ENCODE results near the gene ABHD17A. TPM values are rescaled to one million over a fixed set of nuclear protein-coding genes. Genes with fewer than 3 reads are reported as not detected.

Gene ABHD17A
- polyA plus RNA-seq, 4 donors: 49.1 to 79.6 (median 62.0) TPM

DNA sequence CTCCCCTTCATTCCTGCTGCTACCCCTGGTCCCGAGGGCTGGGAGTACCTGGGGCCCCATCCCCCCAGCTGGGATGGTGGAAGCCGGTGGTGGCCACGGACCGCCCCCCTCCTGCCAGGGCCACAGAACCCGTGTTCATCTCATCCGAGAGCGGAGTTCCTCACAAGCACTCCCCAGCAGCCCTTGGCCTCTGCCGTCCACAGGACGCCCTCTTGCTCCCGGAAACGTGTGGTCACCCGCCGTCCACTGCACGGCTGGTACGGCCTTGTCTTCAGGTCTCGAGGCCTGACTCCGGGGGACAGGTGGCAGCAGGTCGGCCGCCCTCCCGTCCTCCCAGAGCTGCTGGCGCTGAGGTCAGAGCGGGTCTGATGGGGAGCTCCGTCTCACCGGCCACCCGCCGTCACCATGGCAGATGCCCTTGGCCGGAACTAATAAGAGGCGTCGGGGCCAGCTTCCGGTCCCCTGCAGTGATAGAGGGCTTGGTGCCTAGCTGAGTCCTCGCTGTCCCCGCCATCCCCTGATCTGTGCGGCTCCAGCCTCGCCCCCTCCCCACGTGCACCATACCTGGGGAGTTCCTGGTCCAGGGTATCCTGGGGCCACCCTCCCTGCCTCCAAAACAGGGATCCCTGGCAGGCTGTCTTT is 39.1 kb upstream of the ABHD17A start:
- peaks cover 0 to 4% (median 0%) of the 10 kb centered on the region in 3 donors for H3K4me1 ChIP-seq (ENCODE audit: control insufficient read depth in 3 of 3, insufficient read depth in 2 of 3, low read depth in 1 of 3, low read length in 2 of 3)
- H3K9me3 ChIP-seq (ENCODE audit: control insufficient read depth in 2 of 2, insufficient read depth in 1 of 2, low read depth in 1 of 2, low read length in 1 of 2): peaks cover 0 to 4% of the 10 kb centered on the region in 2 donors
- H3K4me3 ChIP-seq (ENCODE audit: low read depth in 1 of 3, low read length in 3 of 3): no peak overlapping the region
- FAIRE-seq (no peak), DNase-seq (no peak)
- H3K36me3 ChIP-seq (ENCODE audit: control insufficient read depth in 3 of 3, insufficient read depth in 2 of 3, low read depth in 1 of 3, low read length in 3 of 3): peaks cover 8 to 60% (median 15%) of the 10 kb centered on the region in 3 donors
- H3K27me3 ChIP-seq (ENCODE audit: control insufficient read depth in 3 of 3, insufficient read depth in 3 of 3, low read length in 3 of 3): no peaks in the 10 kb centered on the region
- WGBS, 3 donors: 93 to 97% (median 94%) methylated on average over 28 to 35 of the region's 35 CpGs
- H3K27ac ChIP-seq (ENCODE audit: low read depth in 1 of 3, low read length in 2 of 3): no peak overlapping the region

- Histone ChIP-seq H3K9me3 (ENCODE audit: control insufficient read depth in 2 of 2, insufficient read depth in 1 of 2, low read depth in 1 of 2, low read length in 1 of 2) (peaks cover 0 to 4% of the 10 kb centered on the region in 2 donors), H3K27ac (ENCODE audit: low read depth in 1 of 3, low read length in 2 of 3) (no peak overlapping the region), H3K4me3 (ENCODE audit: low read depth in 1 of 3, low read length in 3 of 3) (no peak overlapping the region), H3K4me1 (ENCODE audit: control insufficient read depth in 3 of 3, insufficient read depth in 2 of 3, low read depth in 1 of 3, low read length in 2 of 3) (no peaks in the 10 kb centered on the region), H3K27me3 (ENCODE audit: control insufficient read depth in 3 of 3, insufficient read depth in 3 of 3, low read length in 3 of 3) (no peaks in the 10 kb centered on the region), H3K36me3 (ENCODE audit: control insufficient read depth in 3 of 3, insufficient read depth in 2 of 3, low read depth in 1 of 3, low read length in 3 of 3) (peaks cover 8 to 71% (median 15%) of the 10 kb centered on the region in 3 donors)
- FAIRE-seq (no peak), DNase-seq (no peak)
- WGBS, 3 donors: 80 to 92% (median 88%) methylated on average over 6 to 8 of the region's 8 CpGs
Observed at GRCh38 chr19:1923319-1923718, 38.0 kb upstream of the ABHD17A start.

- DNase-seq (no peak), FAIRE-seq (no peak)
- Histone ChIP-seq H3K27ac (ENCODE audit: low read depth in 1 of 3, low read length in 2 of 3) (no peak overlapping the region), H3K36me3 (ENCODE audit: control insufficient read depth in 3 of 3, insufficient read depth in 2 of 3, low read depth in 1 of 3, low read length in 3 of 3) (peaks cover 8 to 76% (median 15%) of the 10 kb centered on the region in 3 donors), H3K27me3 (ENCODE audit: control insufficient read depth in 3 of 3, insufficient read depth in 3 of 3, low read length in 3 of 3) (no peaks in the 10 kb centered on the region), H3K9me3 (ENCODE audit: control insufficient read depth in 2 of 2, insufficient read depth in 1 of 2, low read depth in 1 of 2, low read length in 1 of 2) (peaks cover 0 to 4% of the 10 kb centered on the region in 2 donors), H3K4me3 (ENCODE audit: low read depth in 1 of 3, low read length in 3 of 3) (no peak overlapping the region), H3K4me1 (ENCODE audit: control insufficient read depth in 3 of 3, insufficient read depth in 2 of 3, low read depth in 1 of 3, low read length in 2 of 3) (no peaks in the 10 kb centered on the region)
- WGBS, 3 donors: 94 to 95% (median 94%) methylated on average over 23 of the region's 23 CpGs
Observed at GRCh38 chr19:1922803-1923202, 37.5 kb upstream of the ABHD17A start.

DNA sequence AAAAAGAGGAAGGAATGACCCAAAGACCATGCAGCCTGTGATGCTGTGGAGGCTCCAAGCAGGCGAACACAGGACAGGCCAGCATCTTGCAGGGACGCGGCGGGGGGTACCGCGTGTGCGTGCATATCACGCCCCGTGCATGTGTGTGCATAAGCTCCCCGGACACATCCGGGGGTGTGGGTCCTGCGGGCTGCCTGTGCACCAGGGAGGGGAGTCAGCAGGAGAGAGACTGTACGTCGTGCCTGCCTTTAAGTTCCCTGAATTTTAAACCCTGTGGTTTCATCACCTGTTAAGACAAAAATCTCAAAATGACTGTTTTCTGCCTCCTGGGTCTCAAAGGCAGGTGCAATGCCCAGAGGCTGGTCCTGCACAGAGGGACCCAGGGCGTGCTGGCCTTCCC is 36.5 kb upstream of the ABHD17A start:
- peaks cover 0 to 4% of the 10 kb centered on the region in 2 donors for H3K9me3 ChIP-seq (ENCODE audit: control insufficient read depth in 2 of 2, insufficient read depth in 1 of 2, low read depth in 1 of 2, low read length in 1 of 2)
- no peaks in the 10 kb centered on the region for H3K4me1 ChIP-seq (ENCODE audit: control insufficient read depth in 3 of 3, insufficient read depth in 2 of 3, low read depth in 1 of 3, low read length in 2 of 3)
- H3K27ac ChIP-seq (ENCODE audit: low read depth in 1 of 3, low read length in 2 of 3): no peak overlapping the region
- DNase-seq (no peak), FAIRE-seq (no peak)
- H3K36me3 ChIP-seq (ENCODE audit: control insufficient read depth in 3 of 3, insufficient read depth in 2 of 3, low read depth in 1 of 3, low read length in 3 of 3): peaks cover 10 to 85% (median 15%) of the 10 kb centered on the region in 3 donors
- 86 to 91% (median 89%) methylated on average over 15 of the region's 15 CpGs for WGBS, 3 donors
- H3K27me3 ChIP-seq (ENCODE audit: control insufficient read depth in 3 of 3, insufficient read depth in 3 of 3, low read length in 3 of 3): no peaks in the 10 kb centered on the region
- H3K4me3 ChIP-seq (ENCODE audit: low read depth in 1 of 3, low read length in 3 of 3): no peak overlapping the region

DNA sequence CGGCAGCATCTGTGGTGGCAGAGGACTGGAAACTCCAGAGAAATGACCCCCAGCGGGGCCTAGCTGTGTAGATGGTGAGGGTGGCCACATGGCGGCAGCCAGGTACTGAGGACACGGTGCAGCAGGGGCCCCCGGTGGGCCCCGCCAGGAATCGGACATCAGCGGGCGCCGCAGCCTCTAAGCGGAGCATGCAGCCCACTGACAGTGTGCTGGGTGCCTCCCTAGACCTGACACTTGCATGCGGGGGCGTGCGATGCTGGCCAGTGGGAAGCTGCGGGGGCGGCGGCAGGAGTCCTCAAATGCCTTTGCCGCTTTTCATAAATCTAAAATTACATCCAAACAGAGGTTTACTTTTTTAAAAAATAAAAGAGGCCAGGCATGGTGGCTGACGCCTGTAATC is 36.0 kb upstream of the ABHD17A start:
- Histone ChIP-seq H3K27me3 (ENCODE audit: control insufficient read depth in 3 of 3, insufficient read depth in 3 of 3, low read length in 3 of 3) (no peaks in the 10 kb centered on the region), H3K4me3 (ENCODE audit: low read depth in 1 of 3, low read length in 3 of 3) (no peak overlapping the region), H3K36me3 (ENCODE audit: control insufficient read depth in 3 of 3, insufficient read depth in 2 of 3, low read depth in 1 of 3, low read length in 3 of 3) (peaks cover 10 to 90% (median 15%) of the 10 kb centered on the region in 3 donors), H3K9me3 (ENCODE audit: control insufficient read depth in 2 of 2, insufficient read depth in 1 of 2, low read depth in 1 of 2, low read length in 1 of 2) (peaks cover 0 to 4% of the 10 kb centered on the region in 2 donors), H3K27ac (ENCODE audit: low read depth in 1 of 3, low read length in 2 of 3) (no peak overlapping the region), H3K4me1 (ENCODE audit: control insufficient read depth in 3 of 3, insufficient read depth in 2 of 3, low read depth in 1 of 3, low read length in 2 of 3) (no peaks in the 10 kb centered on the region)
- DNase-seq: no peak
- 94 to 95% (median 95%) methylated on average over 17 to 19 of the region's 19 CpGs for WGBS, 3 donors
- FAIRE-seq: no peak

DNA sequence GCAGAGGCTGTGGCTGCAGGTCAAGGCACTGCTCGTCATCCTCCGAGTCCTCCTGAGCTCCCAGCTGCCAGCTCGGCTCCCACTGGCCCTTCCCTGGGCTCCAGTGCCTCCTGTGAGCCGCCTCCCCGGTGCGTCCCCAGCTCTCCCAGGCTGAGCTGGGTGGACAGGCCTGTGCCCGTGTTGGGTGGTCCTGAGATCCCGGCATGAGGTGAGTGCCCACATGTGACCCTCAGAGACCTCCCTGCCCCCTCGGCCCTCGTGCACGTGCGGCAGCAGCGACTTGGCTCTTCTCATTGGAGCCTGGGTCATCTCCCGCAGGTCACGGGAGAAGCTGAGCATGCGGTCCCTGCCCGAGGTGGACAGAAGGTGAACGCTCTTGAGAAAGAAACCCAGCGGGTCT is 35.3 kb upstream of the ABHD17A start:
- Histone ChIP-seq H3K36me3 (ENCODE audit: control insufficient read depth in 3 of 3, insufficient read depth in 2 of 3, low read depth in 1 of 3, low read length in 3 of 3) (peaks cover 8 to 88% (median 15%) of the 10 kb centered on the region in 3 donors), H3K27me3 (ENCODE audit: control insufficient read depth in 3 of 3, insufficient read depth in 3 of 3, low read length in 3 of 3) (no peaks in the 10 kb centered on the region), H3K27ac (ENCODE audit: low read depth in 1 of 3, low read length in 2 of 3) (no peak overlapping the region), H3K4me3 (ENCODE audit: low read depth in 1 of 3, low read length in 3 of 3) (no peak overlapping the region), H3K9me3 (ENCODE audit: control insufficient read depth in 2 of 2, insufficient read depth in 1 of 2, low read depth in 1 of 2, low read length in 1 of 2) (peaks cover 0 to 4% of the 10 kb centered on the region in 2 donors), H3K4me1 (ENCODE audit: control insufficient read depth in 3 of 3, insufficient read depth in 2 of 3, low read depth in 1 of 3, low read length in 2 of 3) (no peaks in the 10 kb centered on the region)
- 94 to 95% (median 95%) methylated on average over 18 to 19 of the region's 19 CpGs for WGBS, 3 donors
- no peak for FAIRE-seq
- no peak for DNase-seq

DNA sequence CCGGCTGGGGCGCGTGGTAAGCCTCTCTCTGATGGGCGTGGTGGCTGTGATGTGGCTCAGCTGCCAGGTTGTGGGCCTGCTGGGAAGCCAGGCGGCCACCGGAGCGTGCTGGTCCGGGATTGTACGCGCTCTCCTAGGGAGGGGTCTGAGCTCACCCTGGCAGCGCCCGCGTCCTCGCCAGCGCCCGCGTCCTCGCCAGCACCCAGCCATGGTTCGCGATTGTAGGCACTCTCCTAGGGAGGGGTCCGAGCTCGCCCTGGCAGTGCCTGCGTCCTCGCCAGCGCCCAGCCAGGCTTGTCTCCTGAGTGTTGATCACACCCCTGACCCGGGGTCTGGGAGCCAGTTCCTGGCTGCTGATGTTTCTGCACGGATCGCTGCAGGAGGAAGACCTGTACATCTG is 33.7 kb upstream of the ABHD17A start:
- DNase-seq (no peak), FAIRE-seq (no peak)
- no peak overlapping the region for H3K27ac ChIP-seq (ENCODE audit: low read depth in 1 of 3, low read length in 2 of 3)
- peaks cover 4 to 88% (median 7%) of the 10 kb centered on the region in 3 donors for H3K36me3 ChIP-seq (ENCODE audit: control insufficient read depth in 3 of 3, insufficient read depth in 2 of 3, low read depth in 1 of 3, low read length in 3 of 3)
- H3K27me3 ChIP-seq (ENCODE audit: control insufficient read depth in 3 of 3, insufficient read depth in 3 of 3, low read length in 3 of 3): no peaks in the 10 kb centered on the region
- H3K9me3 ChIP-seq (ENCODE audit: control insufficient read depth in 2 of 2, insufficient read depth in 1 of 2, low read depth in 1 of 2, low read length in 1 of 2): peaks cover 0 to 4% of the 10 kb centered on the region in 2 donors
- WGBS, 3 donors: 96% methylated on average over 23 to 28 of the region's 28 CpGs
- no peak overlapping the region for H3K4me3 ChIP-seq (ENCODE audit: low read depth in 1 of 3, low read length in 3 of 3)
- no peaks in the 10 kb centered on the region for H3K4me1 ChIP-seq (ENCODE audit: control insufficient read depth in 3 of 3, insufficient read depth in 2 of 3, low read depth in 1 of 3, low read length in 2 of 3)

- H3K36me3 ChIP-seq (ENCODE audit: control insufficient read depth in 3 of 3, insufficient read depth in 2 of 3, low read depth in 1 of 3, low read length in 3 of 3): peaks cover 3 to 89% (median 9%) of the 10 kb centered on the region in 3 donors
- WGBS, 3 donors: 95 to 99% (median 96%) methylated on average over 22 to 25 of the region's 25 CpGs
Observed at GRCh38 chr19:1917926-1918325, 32.6 kb upstream of the ABHD17A start.

DNA sequence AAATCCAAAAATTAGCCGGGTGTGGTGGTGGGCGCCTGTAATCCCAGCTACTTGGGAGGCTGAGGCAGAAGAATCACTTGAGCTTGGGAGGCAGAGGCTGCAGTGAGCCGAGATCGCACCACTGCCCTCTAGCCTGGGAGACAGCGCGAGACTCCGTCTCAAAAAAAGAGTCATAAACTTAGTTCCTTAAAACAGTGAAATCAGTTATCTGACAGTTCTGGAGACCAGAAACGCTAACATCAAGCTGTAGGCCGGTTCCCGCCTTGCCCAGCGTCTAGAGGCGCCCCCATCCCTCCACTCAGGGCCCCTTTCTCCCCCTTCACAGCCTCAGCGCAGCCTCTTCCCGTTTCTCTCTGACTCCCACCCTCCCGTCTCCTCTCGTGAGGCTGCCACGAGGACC is 31.9 kb upstream of the ABHD17A start:
- Histone ChIP-seq H3K9me3 (ENCODE audit: control insufficient read depth in 2 of 2, insufficient read depth in 1 of 2, low read depth in 1 of 2, low read length in 1 of 2) (no peaks in the 10 kb centered on the region), H3K27me3 (ENCODE audit: control insufficient read depth in 3 of 3, insufficient read depth in 3 of 3, low read length in 3 of 3) (no peaks in the 10 kb centered on the region), H3K4me1 (ENCODE audit: control insufficient read depth in 3 of 3, insufficient read depth in 2 of 3, low read depth in 1 of 3, low read length in 2 of 3) (no peaks in the 10 kb centered on the region), H3K27ac (ENCODE audit: low read depth in 1 of 3, low read length in 2 of 3) (no peak overlapping the region), H3K36me3 (ENCODE audit: control insufficient read depth in 3 of 3, insufficient read depth in 2 of 3, low read depth in 1 of 3, low read length in 3 of 3) (peaks cover 3 to 86% (median 13%) of the 10 kb centered on the region in 3 donors), H3K4me3 (ENCODE audit: low read depth in 1 of 3, low read length in 3 of 3) (no peak overlapping the region)
- DNase-seq (no peak), FAIRE-seq (no peak)
- 83 to 92% (median 88%) methylated on average over 17 of the region's 17 CpGs for WGBS, 3 donors

More at GRCh38 chr19:1917926-1918325, 32.6 kb upstream of the ABHD17A start:
- Histone ChIP-seq H3K4me3 (ENCODE audit: low read depth in 1 of 3, low read length in 3 of 3) (no peak overlapping the region), H3K9me3 (ENCODE audit: control insufficient read depth in 2 of 2, insufficient read depth in 1 of 2, low read depth in 1 of 2, low read length in 1 of 2) (peaks cover 0 to 4% of the 10 kb centered on the region in 2 donors), H3K4me1 (ENCODE audit: control insufficient read depth in 3 of 3, insufficient read depth in 2 of 3, low read depth in 1 of 3, low read length in 2 of 3) (no peaks in the 10 kb centered on the region), H3K27me3 (ENCODE audit: control insufficient read depth in 3 of 3, insufficient read depth in 3 of 3, low read length in 3 of 3) (no peaks in the 10 kb centered on the region), H3K27ac (ENCODE audit: low read depth in 1 of 3, low read length in 2 of 3) (no peak overlapping the region)
- no peak for FAIRE-seq
- DNase-seq: no peak

Data from small intestine (tissue), 7 donors.